ENCODE data around the gene PACRG.

Gene PACRG

DNA sequence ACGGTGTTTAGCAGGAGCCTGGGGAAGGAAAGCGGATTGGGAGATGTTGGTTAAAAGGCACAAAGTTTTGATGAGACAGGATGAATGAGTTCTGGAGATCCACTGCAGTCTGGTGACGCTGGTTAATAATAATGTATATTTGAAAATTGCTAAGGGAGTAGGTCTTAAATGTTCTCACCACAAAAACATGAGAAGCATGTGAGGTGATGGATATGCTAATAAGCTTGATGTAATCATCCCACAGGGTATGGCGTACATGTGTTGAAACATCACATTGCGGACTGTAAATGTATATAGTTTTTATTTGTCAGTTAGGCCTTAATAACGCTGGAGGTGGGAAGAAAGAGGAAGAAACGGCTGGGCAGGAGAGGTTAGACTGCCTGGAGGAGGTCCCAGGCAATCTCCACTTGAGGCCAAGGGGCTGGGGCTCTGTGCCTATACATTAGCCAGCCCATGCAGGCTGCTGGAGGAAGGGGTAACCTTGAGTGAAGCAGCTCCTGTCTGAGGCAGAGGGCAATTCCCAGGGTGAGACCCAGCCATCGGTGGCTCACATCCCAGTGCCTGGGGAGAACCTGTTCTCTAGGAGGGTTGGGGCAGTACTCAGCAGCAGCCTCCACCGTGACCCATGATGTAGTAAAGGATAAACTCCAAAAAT is 498.5 kb downstream of the PACRG start:
- no peak for DNase-seq

DNA sequence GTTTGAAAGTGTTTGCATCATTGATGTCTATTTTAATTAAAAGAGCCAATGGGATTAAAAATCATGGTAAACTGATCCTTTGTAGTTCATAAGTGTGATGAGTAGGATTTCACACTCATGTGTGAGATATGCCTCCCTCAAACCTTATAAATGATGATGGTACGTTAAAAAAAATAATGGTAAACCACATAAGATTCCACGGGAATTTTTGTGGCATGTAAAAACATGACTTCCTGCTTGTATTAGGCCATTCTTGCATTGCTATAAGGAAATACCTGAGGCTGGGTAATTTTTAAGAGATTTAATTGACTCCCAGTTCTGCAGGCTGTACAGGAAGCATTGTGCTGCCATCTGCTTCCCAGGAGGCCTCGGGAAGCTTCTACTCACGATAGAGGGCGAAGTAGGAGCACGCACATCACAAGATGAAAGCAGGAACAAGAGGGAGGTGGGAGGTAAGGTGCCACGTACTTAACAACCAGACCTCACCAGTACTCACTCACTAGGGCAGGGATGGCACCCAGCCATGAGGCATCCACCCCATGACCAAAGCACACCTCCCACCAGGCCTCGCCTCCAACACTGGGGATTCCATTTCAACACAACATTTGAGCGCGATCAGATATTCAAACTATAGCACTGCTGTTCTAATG is 499.2 kb downstream of the PACRG start:
- no peak for DNase-seq

DNA sequence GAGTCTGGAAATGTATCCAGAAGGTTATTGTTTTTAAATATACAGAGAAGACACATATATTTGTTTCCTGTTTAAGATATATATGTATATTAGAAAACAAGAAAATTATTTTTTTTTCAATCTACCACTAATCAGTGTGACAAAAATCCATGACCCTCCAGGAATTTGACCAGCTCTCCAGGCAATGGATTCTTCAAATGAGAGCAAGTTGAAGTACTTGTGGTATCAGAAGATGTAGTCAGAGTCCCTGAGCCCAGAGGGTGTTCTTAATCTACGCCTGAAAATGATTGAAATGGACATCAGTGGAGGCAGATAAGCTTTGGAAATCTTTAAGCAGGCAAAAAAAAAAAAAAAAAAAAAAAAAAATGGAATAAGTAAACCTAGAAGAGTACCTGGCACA is 500.3 kb downstream of the PACRG start:
- DNase-seq: no peak

DNA sequence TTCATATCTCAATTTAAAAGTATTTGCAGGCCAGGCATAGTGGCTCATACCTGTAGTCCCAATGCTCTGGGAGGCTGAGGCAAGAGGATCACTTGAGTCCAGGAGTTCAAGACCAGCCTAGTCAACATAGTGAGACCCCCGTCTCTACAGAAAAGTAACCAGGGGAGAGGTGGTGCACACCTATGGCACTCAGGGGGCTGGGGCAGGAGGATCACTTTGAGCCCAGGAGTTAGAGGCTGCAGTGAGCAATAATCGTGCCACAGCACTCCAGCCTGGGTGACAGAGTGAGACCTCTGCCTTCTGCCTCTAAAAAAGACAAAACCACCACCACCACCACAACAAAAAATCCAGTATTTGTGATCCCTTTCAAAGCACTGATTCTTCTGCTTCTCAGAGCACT is 501.3 kb downstream of the PACRG start:
- DNase-seq: no peak

DNA sequence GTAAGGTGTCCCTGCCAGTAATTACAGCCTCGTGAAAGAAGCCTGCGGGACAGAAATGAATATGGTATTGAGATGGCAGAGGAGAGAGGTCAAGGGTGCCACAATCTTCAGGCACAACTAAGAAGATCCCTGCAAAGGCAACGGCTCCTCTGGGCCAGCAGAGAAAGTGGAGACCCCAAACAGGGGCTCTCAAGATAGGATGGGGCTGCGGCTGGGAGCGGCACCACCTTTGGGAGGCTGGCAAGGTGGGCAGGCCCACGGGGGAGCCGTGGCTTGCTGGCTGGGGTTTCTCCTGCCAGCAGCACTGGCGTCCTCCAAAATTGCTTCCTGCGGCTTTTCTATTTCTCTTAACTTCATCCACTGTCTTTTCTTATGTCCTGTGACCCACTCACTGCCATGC is 503.1 kb downstream of the PACRG start:
- DNase-seq: no peak

DNA sequence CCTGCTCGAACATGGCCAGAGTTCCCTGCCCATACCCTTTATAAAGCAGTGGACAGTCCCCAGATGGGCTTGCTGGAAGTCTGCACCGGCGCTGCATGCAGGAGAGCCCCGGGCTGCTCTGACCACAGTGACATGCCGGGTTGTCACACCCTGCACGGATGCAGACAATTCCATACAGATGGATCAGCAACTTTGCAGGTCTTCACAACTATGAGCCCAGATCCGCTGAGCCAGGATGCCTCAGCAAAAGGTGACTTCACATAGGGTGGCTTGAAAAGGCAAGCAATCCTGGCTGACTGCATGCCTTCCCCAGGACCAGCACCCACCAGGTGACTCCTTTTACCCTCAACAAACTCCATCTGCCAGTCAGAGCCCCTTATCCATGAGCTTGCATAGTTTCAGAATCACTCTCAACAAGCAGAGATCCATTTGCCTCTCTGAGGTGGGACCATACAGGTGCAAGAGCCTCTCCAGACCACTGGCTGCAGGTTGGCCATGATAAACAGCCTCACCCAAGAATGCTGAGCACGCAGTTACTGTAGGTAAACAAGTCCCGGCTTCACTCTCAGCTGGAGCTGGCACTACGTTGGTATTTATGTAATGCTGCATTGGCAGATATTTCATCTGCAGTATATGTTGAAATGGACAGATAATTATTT is 503.7 kb downstream of the PACRG start:
- DNase-seq: no peak

DNA sequence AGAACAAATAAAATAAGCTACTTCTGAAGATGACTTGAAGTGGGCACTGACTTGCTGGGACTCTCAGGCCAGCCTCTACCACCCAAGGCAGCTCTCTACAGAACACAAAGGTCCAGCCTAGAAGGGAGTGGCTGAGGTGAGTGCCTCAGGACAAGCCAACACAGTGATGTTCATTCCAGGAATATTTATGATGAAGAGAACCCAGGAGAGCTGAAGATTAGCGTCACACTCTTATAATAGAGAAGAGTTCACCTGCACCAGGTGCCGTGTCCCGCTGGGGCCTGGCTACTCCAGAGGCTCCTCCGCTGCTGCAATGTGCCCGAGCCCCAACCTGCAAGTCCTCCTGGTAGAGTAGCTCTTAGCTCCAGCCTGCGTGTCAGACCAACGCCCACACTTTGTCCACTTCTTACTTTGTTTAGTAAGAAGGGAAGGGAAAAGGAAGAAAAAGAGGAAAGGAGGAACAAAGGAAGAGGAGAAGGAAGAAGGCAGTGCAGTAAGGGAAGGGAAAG is 504.3 kb downstream of the PACRG start:
- no peak for DNase-seq

DNA sequence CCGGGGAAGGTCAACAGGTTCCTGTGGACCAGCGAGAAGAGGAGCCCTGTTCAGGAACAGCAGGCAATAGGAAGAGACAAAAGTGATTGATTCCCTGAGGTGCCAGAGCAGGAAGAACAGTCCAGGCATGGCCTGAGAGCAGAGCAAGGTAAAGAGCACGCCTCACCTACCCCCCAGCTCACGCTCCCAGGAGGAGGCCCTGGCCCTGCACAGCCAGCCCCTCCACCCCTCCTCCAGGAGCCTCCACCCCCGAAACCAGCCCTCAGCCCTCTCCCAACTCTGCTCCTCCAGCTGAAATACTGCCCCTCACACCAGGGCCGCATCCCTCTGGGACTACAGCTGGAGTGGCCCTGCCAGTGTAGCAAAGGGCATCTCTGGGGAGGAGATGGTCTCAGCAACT is 504.9 kb downstream of the PACRG start:
- no peak for DNase-seq

DNA sequence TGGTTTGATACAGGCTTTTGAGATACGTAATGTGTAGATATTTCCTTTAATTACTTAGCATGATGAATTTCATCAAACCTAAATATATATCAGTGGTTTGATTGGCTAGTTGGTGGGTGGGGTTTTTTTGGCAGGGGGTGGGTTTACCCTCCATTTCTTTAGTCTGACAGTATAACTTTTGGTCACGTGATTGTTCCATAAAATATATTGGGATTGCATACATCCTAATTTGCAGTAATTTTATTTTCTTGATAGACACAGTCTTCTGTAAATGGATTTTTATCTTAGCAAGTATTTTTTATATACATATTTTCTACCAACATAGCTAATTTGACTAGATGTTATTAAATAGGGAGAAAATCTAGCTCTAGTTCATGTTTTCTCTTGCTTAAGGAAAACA is 509.3 kb downstream of the PACRG start:
- DNase-seq: no peak

DNA sequence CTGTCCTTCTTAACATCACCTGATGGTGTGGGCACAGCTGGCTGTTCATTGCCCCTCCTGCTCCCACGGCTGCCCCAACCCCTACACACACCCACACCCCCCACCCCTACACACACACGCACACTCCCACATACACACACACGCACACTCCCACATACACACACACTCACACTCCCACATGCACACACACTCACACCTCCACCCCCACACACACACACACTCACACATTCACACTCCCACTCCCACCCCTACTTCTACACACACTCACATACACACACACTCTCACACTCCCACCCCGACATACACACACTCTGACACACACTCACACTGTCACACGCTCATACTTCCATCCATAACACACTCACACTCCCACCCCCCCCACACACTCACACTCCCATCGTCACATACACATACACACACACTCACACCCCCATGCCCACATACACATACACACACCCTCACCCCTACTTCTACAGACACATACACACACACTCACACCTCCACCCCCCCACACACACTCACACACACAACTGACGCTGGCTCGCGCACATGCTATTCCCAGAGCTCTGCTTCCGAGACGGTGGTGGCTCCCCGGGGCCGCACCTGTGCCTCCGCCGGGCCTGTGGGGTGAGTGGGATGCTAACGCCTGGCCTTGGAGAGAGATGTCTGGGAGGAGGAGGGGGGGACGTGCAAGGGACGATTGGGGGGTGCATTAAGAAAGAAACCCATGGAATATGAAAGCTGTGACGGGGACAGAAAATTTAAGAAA is 512.0 kb downstream of the PACRG start:
- no peak for DNase-seq

DNA sequence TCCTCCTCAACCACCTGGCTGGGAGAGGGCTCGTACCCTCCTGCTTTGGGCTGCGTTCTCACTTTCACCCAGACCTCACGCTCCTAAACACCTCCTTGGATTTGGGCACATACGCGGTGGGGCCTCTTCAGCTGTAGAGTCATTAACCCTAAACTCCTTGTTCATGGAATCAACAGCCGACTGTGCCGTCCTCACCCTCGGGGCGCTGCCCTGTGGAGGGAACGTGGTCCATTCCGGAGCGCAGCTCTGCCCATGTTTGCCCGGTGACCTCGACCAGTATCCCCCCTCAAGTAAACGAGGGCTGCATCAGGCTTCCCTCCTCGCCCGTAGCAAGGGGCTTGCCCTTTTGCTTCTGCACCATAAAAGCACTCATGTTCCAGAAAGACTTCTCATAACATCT is 512.8 kb downstream of the PACRG start:
- no peak for DNase-seq

DNA sequence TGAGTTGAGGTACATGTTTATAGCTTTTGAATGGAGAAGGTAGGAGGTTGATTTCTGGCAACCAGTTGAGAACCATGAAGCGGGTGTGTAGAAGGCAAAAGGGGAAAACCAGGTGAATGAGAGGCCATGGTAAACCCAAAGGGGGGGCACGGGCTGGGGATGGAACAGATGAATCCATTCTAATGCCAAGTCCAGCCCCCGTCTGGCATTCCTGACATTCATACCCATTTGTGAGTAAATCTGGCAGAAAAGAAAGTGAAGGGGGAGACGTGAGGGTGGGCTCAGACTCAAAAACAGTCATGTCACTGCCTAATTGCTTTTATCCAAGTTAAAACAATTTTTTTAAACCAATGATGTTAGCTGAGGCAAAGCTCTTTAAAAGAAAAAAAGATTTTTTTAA is 513.9 kb downstream of the PACRG start:
- no peak for DNase-seq

DNA sequence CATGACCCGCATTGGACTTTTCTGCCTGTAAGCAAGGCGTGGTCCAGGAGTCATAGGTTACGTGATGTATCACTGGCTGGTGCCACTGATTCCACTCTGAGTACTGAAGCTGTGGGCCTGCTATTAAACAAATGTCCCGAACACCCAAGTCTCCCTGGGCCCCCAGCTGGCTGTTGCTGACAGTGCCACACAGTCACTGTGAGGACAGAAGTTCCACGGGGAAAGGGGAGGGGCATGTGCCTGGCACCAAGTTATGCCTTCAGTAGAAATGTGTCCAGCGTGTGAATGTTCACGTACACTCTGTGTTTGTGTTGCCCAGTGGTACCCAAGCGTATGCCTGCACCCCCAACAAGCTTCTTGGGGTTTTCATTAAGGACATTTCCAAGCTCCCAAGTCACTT is 515.3 kb downstream of the PACRG start:
- no peak for DNase-seq

DNA sequence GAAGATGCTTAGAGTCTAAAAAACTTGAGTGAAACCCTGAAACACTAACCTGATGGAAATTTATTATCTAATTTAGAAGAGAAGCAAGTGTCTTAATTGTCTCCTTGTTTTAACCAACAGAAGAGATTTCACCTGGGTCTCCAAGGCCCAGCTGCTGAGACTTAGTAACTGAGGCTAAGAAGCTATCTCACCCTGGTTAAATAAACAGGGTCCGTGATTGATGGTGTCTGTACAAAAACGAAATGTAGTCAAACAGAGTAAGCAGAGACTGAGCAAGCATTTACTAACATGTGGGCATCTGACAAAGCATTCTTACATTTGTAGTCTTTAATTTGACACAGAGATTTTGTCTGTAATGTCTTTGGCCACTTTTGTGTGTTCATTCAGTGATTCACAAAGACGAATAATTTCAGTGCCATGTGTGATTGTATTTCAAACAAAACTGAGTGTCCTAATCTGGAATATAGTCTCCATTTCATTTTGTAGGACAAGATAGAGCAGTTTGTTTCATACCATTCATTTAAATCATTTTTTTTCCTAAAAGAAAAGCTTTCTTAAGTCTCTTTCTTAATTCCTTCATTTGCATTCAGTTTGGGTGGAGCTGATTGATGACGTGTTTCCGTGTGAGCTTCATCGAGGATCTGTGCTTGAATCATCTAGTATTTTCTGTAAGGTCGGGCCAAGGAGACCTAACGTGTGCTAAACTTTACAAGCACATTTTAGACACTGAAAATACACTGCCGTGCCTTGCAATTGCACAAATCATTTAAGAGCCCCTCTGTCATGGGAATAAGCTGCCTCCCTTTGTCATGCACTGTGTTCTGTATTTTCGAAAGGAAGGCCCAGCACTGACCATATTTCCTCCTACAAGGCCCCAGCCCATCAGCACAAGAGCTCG is 516.2 kb downstream of the PACRG start:
- DNase-seq: no peak

DNA sequence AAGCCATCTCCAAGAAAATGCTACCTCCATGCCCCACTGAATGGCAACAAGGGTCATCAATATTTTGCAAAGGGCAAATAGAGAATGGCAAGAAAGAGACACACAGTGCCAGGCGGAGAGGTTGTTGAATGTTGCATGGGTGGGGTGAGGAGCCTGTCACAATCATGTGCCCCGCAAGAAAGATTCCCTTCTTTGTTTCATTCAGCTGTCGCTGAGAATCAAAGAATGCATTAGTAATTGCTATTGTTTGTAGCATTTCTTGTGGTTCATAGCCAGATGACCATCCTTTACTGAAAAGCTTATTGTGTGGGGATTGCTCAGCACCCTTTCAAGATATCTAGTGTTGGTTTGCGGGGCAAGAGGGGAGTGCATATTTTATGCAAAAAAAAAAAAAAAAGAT is 520.3 kb downstream of the PACRG start:
- no peak for DNase-seq

DNA sequence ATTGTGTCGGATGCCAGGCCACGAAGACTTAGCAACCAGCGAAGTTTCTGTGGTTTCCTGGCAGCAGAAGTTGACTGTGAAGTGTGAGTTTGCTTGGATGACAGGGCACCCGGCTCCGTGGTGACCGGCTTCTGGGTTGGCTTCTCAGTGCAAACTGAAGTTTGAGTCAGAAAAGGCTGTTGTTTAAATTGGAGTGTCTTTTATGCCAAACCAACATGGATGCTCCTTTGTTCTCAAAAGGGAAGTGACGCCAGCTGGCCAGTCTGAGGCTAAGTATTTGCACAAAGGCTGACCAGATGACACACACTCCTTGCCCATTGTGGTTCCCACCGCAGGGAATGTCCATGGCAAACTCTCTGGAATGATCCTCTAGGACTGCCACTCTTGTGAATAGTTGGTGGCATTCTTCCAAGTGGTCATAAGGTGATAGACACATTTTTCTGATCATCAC is 521.9 kb downstream of the PACRG start:
- no peak for DNase-seq

DNA sequence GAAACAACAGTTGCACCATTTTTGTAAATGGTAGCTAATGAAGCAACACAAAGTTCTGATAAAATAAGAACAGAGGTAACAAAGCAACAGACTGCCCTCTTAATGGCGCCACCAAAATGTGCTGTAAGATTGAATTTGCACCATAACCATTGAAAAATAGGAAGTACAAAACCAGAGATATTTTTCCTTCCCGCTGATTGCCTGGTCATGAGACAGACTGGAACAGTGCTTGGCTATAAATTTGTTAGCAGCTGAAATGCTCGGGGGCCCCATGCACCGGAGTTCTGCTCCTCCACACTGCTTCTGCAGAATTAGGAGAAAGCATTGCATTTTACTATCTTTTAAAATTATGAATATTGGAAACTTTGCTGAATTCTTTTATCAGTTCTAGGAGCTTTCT is 522.3 kb downstream of the PACRG start:
- no peak for DNase-seq

DNA sequence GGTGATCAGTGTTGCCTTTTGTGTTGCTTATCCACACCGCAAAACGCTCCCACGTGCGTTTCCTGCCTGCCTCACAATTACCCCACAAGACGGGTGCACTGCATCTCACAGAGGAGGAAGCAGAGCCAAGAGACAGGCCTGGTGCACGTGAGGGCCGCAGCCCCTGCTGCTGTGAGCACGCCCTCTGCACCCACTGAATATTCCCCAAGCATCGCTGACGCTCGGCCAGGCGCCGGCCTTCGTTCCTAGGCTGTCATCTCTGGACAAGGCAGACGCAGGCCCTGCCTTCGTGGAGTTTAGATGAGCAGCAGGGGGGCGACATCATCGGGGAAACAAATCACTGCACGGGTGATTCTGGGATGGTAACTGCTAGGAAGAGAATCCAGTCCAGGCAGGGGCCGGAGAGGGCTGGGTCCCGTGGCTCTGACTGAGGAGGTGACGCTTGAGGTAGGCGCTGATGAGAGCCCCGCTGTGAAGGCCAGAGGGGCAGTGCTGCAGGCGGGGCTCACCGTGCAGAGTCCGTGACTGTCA is 524.4 kb downstream of the PACRG start:
- DNase-seq: no peak

DNA sequence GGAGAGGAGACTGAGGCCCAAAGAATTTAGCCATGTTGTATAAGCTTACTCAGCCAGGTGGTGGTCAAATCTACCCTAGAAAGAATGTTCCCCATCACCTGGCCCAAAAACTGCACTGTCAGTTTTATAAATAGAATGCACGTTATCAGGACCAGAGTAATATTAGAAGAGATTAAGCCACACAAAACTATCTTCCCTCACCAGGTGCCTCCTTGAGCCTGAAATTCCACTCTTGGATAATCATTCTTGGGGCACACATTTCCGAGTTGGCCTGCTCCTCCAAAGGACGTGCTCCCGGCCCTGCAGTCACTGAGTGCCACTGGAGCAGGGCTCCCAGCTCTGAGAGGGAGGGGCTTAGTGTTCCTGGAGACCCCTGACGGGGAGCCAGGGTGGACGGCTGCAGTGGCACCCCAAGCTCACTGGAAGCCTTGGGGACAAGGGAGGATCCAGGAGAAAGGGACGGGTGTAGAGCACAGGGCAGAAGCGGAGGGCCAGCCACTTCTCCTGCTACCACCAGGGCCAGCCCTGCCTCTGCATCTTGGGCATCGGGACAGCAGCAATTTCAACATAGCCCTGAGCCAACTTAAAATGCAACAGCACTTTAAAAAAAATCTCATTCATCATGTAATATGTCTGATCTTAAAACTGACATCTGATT is 525.9 kb downstream of the PACRG start:
- no peak for DNase-seq

DNA sequence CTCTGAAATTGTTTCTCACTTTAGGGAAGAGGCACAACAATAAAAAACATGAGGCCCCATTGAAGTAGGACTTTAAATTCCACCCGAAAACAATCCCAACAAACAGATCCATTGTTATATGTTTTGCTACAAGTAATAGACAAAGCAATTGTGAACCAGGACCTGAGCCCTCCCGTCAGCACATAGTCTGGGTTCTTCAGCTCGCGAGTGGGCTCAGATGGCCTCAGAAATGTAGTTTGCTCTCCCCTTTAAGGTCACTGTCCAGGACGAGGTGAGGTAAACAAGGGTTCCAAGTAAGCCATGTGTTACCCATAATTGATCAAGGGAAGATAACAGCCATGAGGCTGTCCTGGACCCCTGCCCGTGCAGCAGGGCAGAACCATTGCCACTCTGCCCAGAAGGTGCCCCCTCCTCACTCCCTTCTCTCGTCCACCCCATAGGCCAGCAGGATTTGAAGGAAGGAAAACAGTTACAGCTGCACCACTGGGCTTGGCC is 526.6 kb downstream of the PACRG start:
- DNase-seq: no peak

DNA sequence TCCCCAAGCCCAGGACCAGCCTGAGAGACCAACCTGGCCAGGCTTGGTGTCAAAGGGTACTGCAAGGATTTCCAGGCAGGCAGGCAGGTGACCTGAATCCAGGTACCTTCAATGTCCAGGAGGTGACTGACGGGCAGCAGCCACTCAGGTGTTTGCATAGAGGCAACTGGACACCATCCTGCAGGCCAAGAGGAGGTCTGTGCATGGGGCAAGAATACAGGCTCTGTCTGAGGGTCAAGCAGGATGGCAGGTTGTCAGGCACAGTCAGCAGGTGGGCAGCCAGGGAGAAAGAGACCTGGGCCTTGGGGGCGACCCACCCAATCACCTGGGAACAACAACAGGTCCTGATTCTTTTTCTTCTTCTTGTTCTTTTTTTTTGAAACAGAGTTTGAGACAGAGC is 527.5 kb downstream of the PACRG start:
- no peak for DNase-seq
